Spinal cord (tissue), 10 donors: ENCODE results near the gene OXCT1. TPM values are rescaled to one million over a fixed set of nuclear protein-coding genes. Genes with fewer than 3 reads are reported as not detected.
"Not testable (repeated sequence)": the region's sequence is repeated elsewhere in the genome, so short reads cannot be mapped to it uniquely, and the experiment has no call there.

ENCODE experiments used
- DNase-seq, 6 donors: peaks; one replicate each; pipeline versions ENCODE4 v3.0.0 to v3.0.0-alpha.2; 2013 to 2015; ENCODE audit warnings: low spot score in 6 of 6, low read depth in 4 of 6
- H3K27ac ChIP-seq: one replicate; pipeline ENCODE4 v1.5.1; 2013; ENCODE audit warnings: low read depth, low read length, control low read depth
- H3K27me3 ChIP-seq: one replicate; pipeline ENCODE4 v1.6.1; 2013; ENCODE audit warnings: low read length; ENCODE audit not compliant: control insufficient read depth, insufficient read depth
- H3K36me3 ChIP-seq: one replicate; pipeline ENCODE4 v1.6.1; 2013; ENCODE audit warnings: low read length; ENCODE audit not compliant: control insufficient read depth, insufficient read depth
- H3K4me1 ChIP-seq: one replicate; pipeline ENCODE4 v1.6.1; 2013; ENCODE audit warnings: low read length; ENCODE audit not compliant: control insufficient read depth, insufficient read depth
- H3K4me3 ChIP-seq: one replicate; pipeline ENCODE4 v1.5.1; 2013; ENCODE audit warnings: low read depth, low read length, control low read depth
- H3K9me3 ChIP-seq: one replicate; pipeline ENCODE4 v1.6.1; 2013; ENCODE audit warnings: low read length; ENCODE audit not compliant: control insufficient read depth, insufficient read depth
- WGBS: methylation state at CpG from one replicate; pipeline ENCODE4 v1.1.5; 2013; ENCODE audit warnings: missing lambda C conversion rate; ENCODE audit not compliant: insufficient coverage; 5-methylcytosine and 5-hydroxymethylcytosine counted together
- polyA plus RNA-seq, 2 donors: library from polyadenylated mRNA; unstranded; fragments of 120-200 nt; gene quantifications; one replicate each; pipeline ENCODE4 v1.2.1, GENCODE V29; 2013; ENCODE audit not compliant: insufficient read length in 2 of 2
- total RNA-seq, 2 donors: library from RNA; depleted of rRNA in 1 of 2; stranded (reverse); fragments of 120-200 nt in 1 of 2; fragments of >200 nt in 1 of 2; gene quantifications; one replicate each; pipeline versions ENCODE4 v1.2.3 to v1.2.4, GENCODE V29; 2013 to 2014
- donor health status: healthy.

The OXCT1 gene
- total and polyA plus RNA-seq, 4 donors, result 50.9 to 103 (median 95.0) TPM

DNA sequence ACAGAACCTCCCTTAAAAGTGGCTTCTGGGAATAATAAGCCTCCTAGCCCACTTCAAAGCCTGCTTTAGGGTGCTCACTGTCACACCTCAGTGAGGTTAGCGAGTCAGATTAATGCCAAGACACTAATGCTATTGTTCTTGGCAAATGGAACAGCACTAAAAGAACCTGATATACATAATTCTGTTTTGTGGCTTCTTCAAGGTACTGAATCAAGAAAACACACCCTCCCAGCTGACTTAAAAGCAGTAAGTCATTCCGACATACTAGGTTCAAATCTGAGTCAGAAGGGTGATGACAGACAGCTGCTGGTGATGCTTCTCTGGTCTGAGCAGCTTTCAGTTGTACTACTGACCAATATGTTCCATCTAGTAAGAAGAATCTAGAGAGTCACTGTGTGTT lies 121.6 kb downstream of the OXCT1 start:
- H3K27ac ChIP-seq, result no peak overlapping the region
- H3K4me3 ChIP-seq, result no peak overlapping the region
- no peaks in the 10 kb centered on the region for H3K9me3 ChIP-seq
- no peaks in the 10 kb centered on the region for H3K36me3 ChIP-seq
- DNase-seq, result no peak
- no peaks in the 10 kb centered on the region for H3K4me1 ChIP-seq
- WGBS, result no CpG with 5 or more reads among the region's 2 CpGs
- no peaks in the 10 kb centered on the region for H3K27me3 ChIP-seq

DNA sequence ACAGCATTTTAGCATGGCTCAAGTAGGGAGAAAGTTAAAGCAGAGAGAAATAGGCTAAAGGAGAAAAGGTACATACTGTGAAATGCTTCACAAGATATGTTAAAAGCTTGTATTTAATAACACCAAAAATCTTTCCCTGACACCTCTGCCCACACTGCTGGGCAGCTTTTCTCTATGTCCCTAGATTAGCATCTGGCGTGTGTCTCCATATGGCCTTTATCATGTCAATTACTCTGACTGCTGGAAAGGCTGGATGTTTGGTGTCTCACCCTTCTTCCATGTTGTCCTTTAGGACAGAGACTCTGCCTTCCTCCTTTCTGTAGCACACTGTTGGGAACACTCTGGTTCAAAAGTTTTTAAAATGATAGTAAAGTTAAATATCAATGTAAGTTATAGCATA lies 122.5 kb downstream of the OXCT1 start:
- H3K27ac ChIP-seq, result no peak overlapping the region

GRCh38 chr5:41747301-41747700 lies 122.9 kb downstream of the OXCT1 start:
- Histone ChIP-seq H3K27me3 (no peaks in the 10 kb centered on the region), H3K36me3 (no peaks in the 10 kb centered on the region), H3K27ac (no peak overlapping the region), H3K4me1 (no peaks in the 10 kb centered on the region), H3K4me3 (no peak overlapping the region), H3K9me3 (no peaks in the 10 kb centered on the region)
- WGBS, result no CpG with 5 or more reads among the region's 1 CpG
- peak in 1 of 6 donors; percentile 38 for DNase-seq

More for the DNA sequence above, 122.5 kb downstream of the OXCT1 start:
- no peaks in the 10 kb centered on the region for H3K9me3 ChIP-seq
- H3K4me1 ChIP-seq, result no peaks in the 10 kb centered on the region
- no peaks in the 10 kb centered on the region for H3K36me3 ChIP-seq
- H3K4me3 ChIP-seq, result no peak overlapping the region
- WGBS, result 86% methylated on average over 1 of the region's 1 CpG
- no peaks in the 10 kb centered on the region for H3K27me3 ChIP-seq
- DNase-seq, result no peak

- not testable (repeated sequence) for H3K36me3 ChIP-seq, H3K9me3 ChIP-seq, H3K4me1 ChIP-seq, H3K4me3 ChIP-seq, H3K27me3 ChIP-seq, H3K27ac ChIP-seq, DNase-seq
- WGBS, result no CpG with 5 or more reads among the region's 1 CpG
Observed at GRCh38 chr5:41742608-41743007, 127.6 kb downstream of the OXCT1 start.

GRCh38 chr5:41738710-41739354 lies 131.4 kb downstream of the OXCT1 start:
- no peaks in the 10 kb centered on the region for H3K27me3 ChIP-seq
- H3K27ac ChIP-seq, result no peak overlapping the region
- H3K4me1 ChIP-seq, result no peaks in the 10 kb centered on the region
- no peak for DNase-seq
- WGBS, result no CpG with 5 or more reads among the region's 3 CpGs
- H3K9me3 ChIP-seq, result no peaks in the 10 kb centered on the region
- peaks cover 8% of the 10 kb centered on the region for H3K36me3 ChIP-seq
- H3K4me3 ChIP-seq, result no peak overlapping the region

DNA sequence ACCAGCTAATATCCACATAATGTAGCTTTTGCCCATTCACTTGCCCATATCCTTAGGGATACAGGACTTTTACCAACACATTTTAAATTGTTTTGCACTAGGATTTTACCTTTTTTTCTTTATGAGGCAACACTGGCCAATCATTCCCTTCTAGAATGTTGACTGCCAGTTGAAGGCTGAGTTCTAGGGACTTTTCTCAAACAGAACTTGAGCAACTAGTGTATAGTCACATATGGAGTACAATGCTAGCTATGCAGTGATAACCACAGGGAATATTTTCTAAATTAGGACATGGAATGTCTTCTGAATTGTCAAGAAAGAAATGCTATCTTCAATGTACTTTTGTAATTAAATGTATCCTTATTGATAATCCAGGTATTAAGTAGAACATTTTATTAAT lies 133.6 kb downstream of the OXCT1 start:
- Histone ChIP-seq H3K36me3 (peaks cover 8% of the 10 kb centered on the region), H3K9me3 (no peaks in the 10 kb centered on the region), H3K27me3 (no peaks in the 10 kb centered on the region), H3K4me1 (no peaks in the 10 kb centered on the region), H3K4me3 (no peak overlapping the region), H3K27ac (no peak overlapping the region)
- DNase-seq, result no peak

- peaks cover 8% of the 10 kb centered on the region for H3K36me3 ChIP-seq
- H3K4me1 ChIP-seq, result no peaks in the 10 kb centered on the region
- no peak for DNase-seq
- no peaks in the 10 kb centered on the region for H3K27me3 ChIP-seq
- no peaks in the 10 kb centered on the region for H3K9me3 ChIP-seq
- H3K4me3 ChIP-seq, result no peak overlapping the region
- H3K27ac ChIP-seq, result no peak overlapping the region
Observed at GRCh38 chr5:41735213-41735612, 135.0 kb downstream of the OXCT1 start.

DNA sequence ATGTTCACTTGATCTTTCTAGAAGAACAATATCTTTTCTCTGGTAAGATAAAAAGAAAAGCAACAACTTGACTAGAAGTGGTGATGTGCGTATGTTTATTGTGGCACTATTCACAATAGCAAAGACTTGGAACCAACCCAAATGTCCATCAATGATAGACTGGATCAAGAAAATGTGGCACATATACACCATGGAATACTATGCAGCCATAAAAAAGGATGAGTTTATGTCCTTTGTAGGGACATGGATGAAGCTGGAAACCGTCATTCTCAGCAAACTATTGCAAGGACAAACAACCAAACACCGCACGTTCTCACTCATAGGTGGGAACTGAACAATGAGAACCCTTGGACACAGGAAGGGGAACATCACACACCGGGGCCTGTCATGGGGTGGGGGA lies 140.8 kb downstream of the OXCT1 start:
- H3K4me3 ChIP-seq, H3K4me1 ChIP-seq, H3K36me3 ChIP-seq, H3K9me3 ChIP-seq, DNase-seq, H3K27me3 ChIP-seq, H3K27ac ChIP-seq: not testable (repeated sequence)
- no CpG with 5 or more reads among the region's 5 CpGs for WGBS

- Histone ChIP-seq H3K36me3 (no peaks in the 10 kb centered on the region), H3K4me1 (no peaks in the 10 kb centered on the region), H3K27me3 (no peaks in the 10 kb centered on the region), H3K4me3 (no peak overlapping the region), H3K9me3 (no peaks in the 10 kb centered on the region), H3K27ac (no peak overlapping the region)
- no peak for DNase-seq
- 89% methylated on average over 4 of the region's 4 CpGs for WGBS
Observed at GRCh38 chr5:41728281-41728680, 141.9 kb downstream of the OXCT1 start.

DNA sequence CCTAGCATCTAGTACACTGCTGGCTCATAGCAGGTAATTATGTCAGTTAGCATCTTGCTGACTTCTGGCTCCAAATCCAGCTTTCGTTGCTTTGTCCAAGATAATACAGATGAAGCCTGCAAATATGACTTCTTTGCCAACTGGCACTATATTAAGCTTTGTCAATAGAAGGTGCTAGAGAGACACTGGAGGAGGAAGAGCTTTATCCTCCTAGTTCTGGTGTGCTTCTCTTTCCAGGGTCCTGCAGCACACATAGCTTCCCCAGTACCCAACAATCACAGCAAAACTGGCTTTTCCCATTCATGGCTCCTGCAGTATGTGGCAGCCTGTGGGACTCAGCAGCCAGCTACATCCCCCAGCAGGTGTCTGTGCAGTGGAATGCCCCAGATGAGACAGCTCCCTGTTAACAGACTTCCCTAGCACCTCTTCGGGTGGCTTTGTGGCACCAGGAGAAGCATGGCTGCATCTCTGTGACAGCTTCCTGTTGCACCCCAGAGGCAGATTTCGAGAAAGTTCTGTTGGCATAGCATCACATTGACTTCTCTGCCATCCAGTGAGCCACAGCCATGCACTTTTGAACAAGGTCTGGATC lies 147.8 kb downstream of the OXCT1 start:
- Histone ChIP-seq H3K4me3 (no peak overlapping the region), H3K27me3 (no peaks in the 10 kb centered on the region), H3K4me1 (no peaks in the 10 kb centered on the region), H3K36me3 (no peaks in the 10 kb centered on the region), H3K27ac (no peak overlapping the region), H3K9me3 (no peaks in the 10 kb centered on the region)
- no peak for DNase-seq
- 77% methylated on average over 3 of the region's 3 CpGs for WGBS
